ENCODE results near the gene LRRC36. TPM values are rescaled to one million over a fixed set of nuclear protein-coding genes. Genes with fewer than 3 reads are reported as not detected.
"Not testable (repeated sequence)": the region's sequence is repeated elsewhere in the genome, so short reads cannot be mapped to it uniquely, and the experiment has no call there.

Gene LRRC36
- total and polyA plus RNA-seq, 2 experiments from 2014 or later = 0.45 TPM; not detected in 1

DNA sequence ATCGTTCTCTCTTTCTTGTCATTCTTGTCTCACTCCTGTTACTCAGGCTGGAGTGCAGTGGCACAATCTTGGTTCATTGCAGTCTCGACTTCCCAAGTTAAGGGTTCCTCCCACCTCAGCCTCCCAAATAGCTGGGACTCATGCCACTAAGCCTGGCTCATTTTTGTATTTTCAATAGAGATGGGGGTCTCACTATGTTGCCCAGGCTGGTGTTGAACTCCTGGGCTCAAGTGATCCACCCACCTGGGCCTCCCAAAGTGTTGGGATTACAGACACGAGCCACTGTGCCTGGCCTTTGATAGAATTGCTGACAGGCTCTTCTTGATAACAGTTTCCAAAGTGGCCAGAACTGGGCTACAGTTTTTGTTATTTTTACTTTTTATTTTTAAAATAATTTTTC is 34.4 kb downstream of the LRRC36 start:
- Histone ChIP-seq H3K9me3 (ENCODE audit: low read depth) (no peaks in the 10 kb centered on the region), H3K4me3 (no peak overlapping the region), H3K27ac (no peak overlapping the region), H3K4me1 (ENCODE audit: low read depth) (no peaks in the 10 kb centered on the region), H3K27me3 (peaks cover 47% of the 10 kb centered on the region), H3K36me3 (no peaks in the 10 kb centered on the region)
- TF ChIP-seq, protein P1, sequence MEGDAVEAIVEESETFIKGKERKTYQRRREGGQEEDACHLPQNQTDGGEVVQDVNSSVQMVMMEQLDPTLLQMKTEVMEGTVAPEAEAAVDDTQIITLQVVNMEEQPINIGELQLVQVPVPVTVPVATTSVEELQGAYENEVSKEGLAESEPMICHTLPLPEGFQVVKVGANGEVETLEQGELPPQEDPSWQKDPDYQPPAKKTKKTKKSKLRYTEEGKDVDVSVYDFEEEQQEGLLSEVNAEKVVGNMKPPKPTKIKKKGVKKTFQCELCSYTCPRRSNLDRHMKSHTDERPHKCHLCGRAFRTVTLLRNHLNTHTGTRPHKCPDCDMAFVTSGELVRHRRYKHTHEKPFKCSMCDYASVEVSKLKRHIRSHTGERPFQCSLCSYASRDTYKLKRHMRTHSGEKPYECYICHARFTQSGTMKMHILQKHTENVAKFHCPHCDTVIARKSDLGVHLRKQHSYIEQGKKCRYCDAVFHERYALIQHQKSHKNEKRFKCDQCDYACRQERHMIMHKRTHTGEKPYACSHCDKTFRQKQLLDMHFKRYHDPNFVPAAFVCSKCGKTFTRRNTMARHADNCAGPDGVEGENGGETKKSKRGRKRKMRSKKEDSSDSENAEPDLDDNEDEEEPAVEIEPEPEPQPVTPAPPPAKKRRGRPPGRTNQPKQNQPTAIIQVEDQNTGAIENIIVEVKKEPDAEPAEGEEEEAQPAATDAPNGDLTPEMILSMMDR (IDR thresholded peaks at IDR 0.05; ENCODE audit: low read depth, low read length) = no peak
- DNase-seq (ENCODE audit: low read depth in 1 of 2, low spot score in 1 of 2) = no peak

DNA sequence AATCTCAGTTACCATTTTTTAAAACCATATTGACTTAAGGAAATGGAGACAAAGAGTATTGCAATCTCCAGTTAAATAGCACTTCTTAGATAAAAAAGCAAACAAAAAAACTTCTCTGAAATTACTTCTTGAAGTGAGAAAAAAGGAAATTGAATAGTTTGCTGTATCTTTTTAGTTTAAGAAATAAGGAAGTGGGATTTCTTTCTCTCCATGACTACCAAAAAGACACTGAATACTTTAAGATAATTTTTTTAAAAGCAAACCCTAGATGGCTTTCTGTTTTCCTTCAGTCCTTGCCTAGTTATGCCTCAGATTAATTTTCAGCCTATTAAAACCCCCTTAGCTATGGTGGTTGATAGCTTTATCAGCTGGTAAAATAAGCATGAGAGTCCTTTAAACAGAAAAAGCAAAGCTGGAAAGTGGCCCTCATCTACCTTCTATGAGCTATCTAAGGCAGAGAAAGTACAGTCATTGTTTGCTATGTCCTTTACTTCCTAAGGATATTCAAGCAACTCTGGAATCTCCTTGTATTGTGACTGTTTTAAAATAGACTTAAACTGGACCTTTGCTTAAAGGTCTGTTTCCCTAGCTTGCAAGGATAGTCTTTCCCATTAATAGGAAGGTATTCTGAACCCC is 38.1 kb downstream of the LRRC36 start:
- H3K9me3 ChIP-seq (ENCODE audit: low read depth) = no peaks in the 10 kb centered on the region
- DNase-seq (ENCODE audit: low read depth in 1 of 2, low spot score in 1 of 2) = no peak
- TF ChIP-seq, protein P1 (IDR thresholded peaks at IDR 0.05; ENCODE audit: low read depth, low read length) = no peak
- no peak overlapping the region for H3K27ac ChIP-seq
- H3K4me1 ChIP-seq (ENCODE audit: low read depth) = no peaks in the 10 kb centered on the region
- H3K36me3 ChIP-seq = no peaks in the 10 kb centered on the region
- peaks cover 80% of the 10 kb centered on the region for H3K27me3 ChIP-seq
- H3K4me3 ChIP-seq = no peak overlapping the region

DNA sequence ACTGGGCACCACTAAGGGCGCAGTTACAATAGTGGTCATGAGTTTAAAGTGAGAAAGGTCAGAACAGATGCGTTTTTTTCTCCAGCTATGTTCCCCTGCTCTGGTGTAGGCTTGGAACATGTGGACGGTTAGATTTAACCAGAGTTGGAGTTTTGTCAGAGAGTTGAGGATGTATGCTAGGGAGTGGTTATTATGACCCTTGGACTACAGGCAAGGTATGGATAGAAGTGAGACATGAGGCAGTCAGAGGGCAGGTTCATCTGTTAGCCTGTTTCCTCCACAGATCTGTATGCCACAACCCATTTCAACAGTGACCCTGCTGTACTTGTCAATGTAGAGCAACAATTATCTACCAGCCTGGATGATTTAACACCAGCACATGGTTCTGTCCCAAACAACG is 44.0 kb downstream of the LRRC36 start:
- Histone ChIP-seq H3K27ac (no peak overlapping the region), H3K9me3 (ENCODE audit: low read depth) (no peaks in the 10 kb centered on the region), H3K4me1 (ENCODE audit: low read depth) (no peaks in the 10 kb centered on the region), H3K27me3 (peaks cover 65% of the 10 kb centered on the region), H3K36me3 (no peaks in the 10 kb centered on the region), H3K4me3 (no peak overlapping the region)
- no peak for DNase-seq (ENCODE audit: low read depth in 1 of 2, low spot score in 1 of 2)
- TF ChIP-seq, protein P1 (IDR thresholded peaks at IDR 0.05; ENCODE audit: low read depth, low read length) = no peak

DNA sequence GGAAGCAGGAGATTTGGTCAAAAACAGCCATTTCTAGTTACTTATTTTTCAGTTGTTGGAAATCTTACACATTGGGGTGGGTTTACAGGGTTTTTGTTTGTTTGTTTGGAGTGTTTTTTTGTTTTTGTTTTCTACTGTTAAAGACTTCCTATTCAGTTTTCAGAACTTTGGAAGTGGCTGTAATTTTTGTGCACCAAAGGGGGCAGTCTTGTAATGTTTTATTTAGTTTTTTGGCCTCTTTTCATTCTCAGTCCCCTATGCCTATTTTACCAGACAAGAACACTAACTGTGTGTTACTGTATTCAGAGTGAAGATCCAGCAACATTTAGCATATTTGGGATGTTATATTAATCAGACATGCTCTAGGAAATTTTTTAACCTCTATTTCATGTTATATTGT is 46.0 kb downstream of the LRRC36 start:
- DNase-seq (ENCODE audit: low read depth in 1 of 2, low spot score in 1 of 2) = peak in 1 of 2 donors; percentile 56
- Histone ChIP-seq H3K27me3 (peaks cover 58% of the 10 kb centered on the region), H3K36me3 (no peaks in the 10 kb centered on the region), H3K27ac (no peak overlapping the region), H3K4me3 (no peak overlapping the region), H3K4me1 (ENCODE audit: low read depth) (no peaks in the 10 kb centered on the region), H3K9me3 (ENCODE audit: low read depth) (no peaks in the 10 kb centered on the region)
- TF ChIP-seq, protein P1 (IDR thresholded peaks at IDR 0.05; ENCODE audit: low read depth, low read length) = peak; percentile 49

DNA sequence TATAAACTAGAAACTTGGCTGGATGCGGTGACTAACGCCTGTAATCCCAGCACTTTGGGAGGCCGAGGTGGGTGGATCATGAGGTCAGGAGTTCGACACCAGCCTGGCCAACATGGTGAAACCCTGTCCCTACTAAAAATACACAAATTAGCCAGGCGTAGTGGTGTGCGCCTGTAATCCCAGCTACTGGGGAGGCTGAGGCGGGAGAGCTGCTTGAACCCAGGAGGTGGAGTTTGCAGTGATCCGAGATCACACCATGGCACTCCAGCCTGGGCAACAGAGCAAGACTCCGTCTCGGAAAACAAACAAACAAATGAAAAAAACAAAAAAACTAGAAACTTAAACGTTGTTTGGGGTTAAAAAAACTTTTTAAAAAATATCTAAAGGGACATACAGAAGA is 49.4 kb downstream of the LRRC36 start:
- not testable (repeated sequence) for H3K4me3 ChIP-seq; H3K36me3 ChIP-seq; H3K4me1 ChIP-seq (ENCODE audit: low read depth); H3K27ac ChIP-seq; H3K9me3 ChIP-seq (ENCODE audit: low read depth); DNase-seq (ENCODE audit: low read depth in 1 of 2, low spot score in 1 of 2)
- H3K27me3 ChIP-seq = peaks cover 26% of the 10 kb centered on the region

DNA sequence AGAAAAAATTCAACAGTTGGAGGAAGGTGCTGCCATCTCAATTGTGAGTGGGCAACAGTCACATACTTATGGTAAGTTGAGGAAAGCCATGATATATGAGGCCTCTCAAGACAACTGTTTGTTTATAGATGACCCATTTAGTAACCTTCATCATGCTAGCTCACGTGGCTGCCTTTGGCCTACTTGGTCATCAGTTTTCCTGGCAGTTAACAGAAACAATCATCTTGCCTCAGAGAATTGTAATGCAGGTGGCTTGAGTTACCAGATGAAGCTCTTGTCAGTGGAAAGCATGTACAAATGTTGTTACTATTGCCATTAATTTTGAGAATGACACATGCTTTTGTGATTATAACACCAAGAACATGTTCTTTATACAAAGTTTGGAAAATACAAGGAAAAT is 52.0 kb downstream of the LRRC36 start:
- H3K9me3 ChIP-seq (ENCODE audit: low read depth) = no peaks in the 10 kb centered on the region
- no peaks in the 10 kb centered on the region for H3K36me3 ChIP-seq
- no peak for DNase-seq (ENCODE audit: low read depth in 1 of 2, low spot score in 1 of 2)
- TF ChIP-seq, protein P1 (IDR thresholded peaks at IDR 0.05; ENCODE audit: low read depth, low read length) = no peak
- H3K27ac ChIP-seq = no peak overlapping the region
- no peak overlapping the region for H3K4me3 ChIP-seq
- no peaks in the 10 kb centered on the region for H3K4me1 ChIP-seq (ENCODE audit: low read depth)
- H3K27me3 ChIP-seq = peaks cover 12% of the 10 kb centered on the region
